GM19043 (cell line): ENCODE measurements around the gene UPF3A.
"Not testable (repeated sequence)": the region's sequence is repeated elsewhere in the genome, so short reads cannot be mapped to it uniquely, and the experiment has no call there.

Source experiments
- ATAC-seq: cut with Tn5 transposase; IDR thresholded peaks from one replicate; pipeline ENCODE4 v1.9.1; 2021; ENCODE audit warnings: low read depth; ENCODE audit not compliant: unreplicated experiment

Gene UPF3A

DNA sequence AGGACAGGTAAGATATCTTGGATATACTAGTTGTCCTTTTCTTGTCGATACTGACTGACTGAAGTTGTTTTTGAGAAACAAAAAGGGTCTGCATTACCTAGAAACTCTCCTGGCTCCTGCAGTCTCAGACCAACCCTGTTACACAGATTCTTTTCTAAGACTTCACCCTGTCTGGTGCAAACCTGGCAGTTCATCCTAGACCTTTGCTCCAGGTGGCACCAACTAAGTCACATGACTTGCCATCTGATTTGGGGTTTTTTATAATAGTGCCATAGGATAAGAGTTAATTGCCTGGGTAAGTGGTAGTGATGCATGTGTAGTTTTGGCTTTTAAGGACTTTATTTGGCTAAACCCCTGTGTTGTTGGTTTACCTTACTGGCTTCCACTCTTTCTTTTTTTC lies 47.2 kb downstream of the UPF3A start:
- no peak for ATAC-seq

- no peak for ATAC-seq
Observed at GRCh38 chr13:114330086-114330485, 48.7 kb downstream of the UPF3A start.

GRCh38 chr13:114333881-114334280 lies 52.5 kb downstream of the UPF3A start:
- not testable (repeated sequence) for ATAC-seq

DNA sequence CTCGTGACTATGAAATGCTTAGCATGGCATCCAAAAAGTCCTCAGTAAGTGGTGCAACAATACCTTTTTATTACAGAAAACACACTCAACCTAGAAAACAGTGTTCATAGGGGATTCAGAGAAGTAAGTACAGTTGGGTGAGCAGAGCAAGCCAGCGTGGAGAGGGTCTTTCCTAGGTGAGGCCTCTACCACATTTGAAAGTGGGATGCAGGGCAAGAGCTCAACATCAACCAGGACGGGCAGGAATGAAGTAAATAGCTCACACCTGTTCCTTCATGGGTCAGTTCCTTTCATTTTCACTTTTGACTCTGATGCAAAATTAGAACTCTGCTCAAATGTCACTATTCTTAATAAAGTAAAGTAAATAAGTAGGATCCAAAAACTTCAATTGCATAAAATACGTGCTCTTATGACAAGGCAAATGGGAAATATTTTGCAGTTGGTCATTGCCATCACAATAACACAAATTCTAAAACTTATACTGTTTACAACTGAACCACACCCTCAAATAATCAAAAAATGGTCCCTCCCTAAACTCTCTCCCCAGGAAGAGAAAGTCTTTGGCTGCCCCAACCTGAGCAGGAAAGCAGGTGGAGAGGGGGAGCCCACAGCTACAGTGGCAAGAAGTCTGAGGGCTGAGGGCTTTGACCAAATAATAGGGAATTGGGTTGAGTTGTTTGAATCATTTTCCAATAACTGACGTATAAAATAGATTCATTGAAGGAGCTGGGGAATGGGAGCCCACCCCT lies 53.1 kb downstream of the UPF3A start:
- no peak for ATAC-seq

DNA sequence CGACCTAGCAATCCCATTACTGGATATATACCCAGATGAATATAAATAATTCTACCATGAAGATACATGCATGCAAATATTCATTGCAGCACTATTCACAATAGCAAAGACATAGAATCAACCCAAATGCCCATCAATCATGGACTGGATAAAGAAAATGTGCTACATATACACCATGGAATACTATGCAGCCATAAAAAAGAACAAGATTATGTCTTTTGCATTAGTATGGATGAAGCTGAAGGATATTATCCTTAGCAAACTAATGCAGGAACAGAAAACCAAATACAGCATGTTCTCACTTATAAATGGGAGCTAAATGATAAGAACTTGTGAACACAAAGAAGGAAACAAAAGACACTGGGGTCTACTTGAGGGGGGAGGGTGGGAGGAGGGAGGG lies 55.1 kb downstream of the UPF3A start:
- ATAC-seq, result not testable (repeated sequence)

GRCh38 chr13:114338959-114339358 lies 57.6 kb downstream of the UPF3A start:
- ATAC-seq, result no peak

DNA sequence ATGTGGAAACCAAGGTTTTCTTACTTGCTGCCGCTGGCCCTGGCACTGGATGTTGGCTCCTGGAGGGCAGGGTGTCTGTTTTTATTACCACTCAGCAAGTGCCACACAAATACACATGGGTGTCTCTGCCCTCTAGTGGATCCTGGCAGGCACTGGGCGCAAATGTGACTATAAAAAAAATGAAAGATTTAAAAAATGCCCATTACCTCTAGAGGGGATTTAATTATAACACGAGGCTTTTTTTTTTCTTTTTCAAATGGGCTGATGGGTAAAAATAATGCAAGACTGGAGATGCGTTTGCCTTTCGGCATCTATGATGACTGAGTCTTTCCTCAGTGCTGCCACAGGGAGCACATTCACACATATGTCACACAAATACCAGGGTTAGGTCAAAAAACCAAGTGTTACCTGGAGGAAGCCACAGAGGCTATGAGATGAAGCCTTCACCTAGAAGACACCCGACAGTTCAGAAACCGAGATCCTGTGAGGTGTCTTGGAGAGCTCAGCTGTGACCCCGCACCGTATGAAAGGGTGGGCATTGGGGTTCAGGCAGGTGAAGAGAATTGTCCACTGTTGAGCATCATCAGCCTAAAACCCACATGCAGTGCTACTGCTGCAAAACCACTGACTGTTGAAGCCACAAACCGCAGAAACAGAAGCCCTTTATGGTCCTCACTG lies 58.6 kb downstream of the UPF3A start:
- ATAC-seq, result no peak

- no peak for ATAC-seq
Observed at GRCh38 chr13:114341003-114341777, 59.8 kb downstream of the UPF3A start.

- not testable (repeated sequence) for ATAC-seq
Observed at GRCh38 chr13:114347256-114347655, 65.9 kb downstream of the UPF3A start.

DNA sequence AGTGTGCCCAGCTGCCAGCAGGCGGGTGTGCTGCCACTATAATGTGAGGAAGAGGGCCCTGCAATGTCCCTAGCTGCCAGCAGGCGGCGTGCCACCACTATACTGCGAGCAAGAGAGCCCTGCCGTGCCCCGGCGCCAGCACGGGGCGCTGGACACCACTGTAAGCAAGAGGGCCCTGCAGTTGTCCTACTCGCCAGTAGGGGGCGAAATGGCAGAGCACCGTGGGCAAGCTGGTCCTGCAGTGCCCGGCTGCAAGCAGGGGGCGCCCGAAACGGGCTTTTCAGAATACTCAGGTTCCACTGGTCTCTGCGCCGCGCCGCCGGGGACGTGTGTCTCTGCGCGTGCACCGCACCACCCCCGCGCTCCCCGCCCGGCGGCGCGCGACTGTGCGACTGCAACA lies 71.4 kb downstream of the UPF3A start:
- not testable (repeated sequence) for ATAC-seq

GRCh38 chr13:114353382-114353781 lies 72.0 kb downstream of the UPF3A start:
- not testable (repeated sequence) for ATAC-seq
